HL-60 (cell line): ENCODE measurements around the gene HSPA1A.
A peak's percentile ranks its signal among the peaks of the same experiment; 100 is the strongest.

ENCODE experiments used
- DNase-seq, 2 experiments: peaks; one replicate each; pipeline ENCODE4 v3.0.0-alpha.2; 2010 to 2020; ENCODE audit warnings: low read depth in 1 of 2, low spot score in 1 of 2
- H3K27ac ChIP-seq: fragments of 250-450 bp; sonication (Bioruptor Pico); replicated peaks from 2 replicates; pipeline ENCODE4 v1.5.1; 2020; ENCODE audit warnings: mild to moderate bottlenecking, moderate library complexity
- H3K27me3 ChIP-seq: fragments of 250-450 bp; sonication (Bioruptor Pico); 2 replicates; pipeline ENCODE4 v1.5.1; 2021; ENCODE audit warnings: mild to moderate bottlenecking, moderate library complexity; ENCODE audit not compliant: insufficient read depth, poor library complexity, severe bottlenecking
- H3K4me3 ChIP-seq: replicated peaks from 2 replicates; pipeline ENCODE4 v1.5.1; 2011; ENCODE audit warnings: mild to moderate bottlenecking, control low read depth, low read length; ENCODE audit not compliant: insufficient read depth
- CTCF ChIP-seq: IDR thresholded peaks from one replicate; pipeline ENCODE4 v1.5.1; 2011; ENCODE audit warnings: low read length, control low read depth, inconsistent platforms; ENCODE audit not compliant: insufficient read depth
- GABPA ChIP-seq: IDR thresholded peaks from 2 replicates; pipeline ENCODE4 v1.6.1; 2012; ENCODE audit warnings: low read depth
- POLR2AphosphoS5 ChIP-seq: IDR thresholded peaks from 2 replicates; pipeline ENCODE4 v1.6.1; 2012; ENCODE audit warnings: low read depth
- REST ChIP-seq: IDR thresholded peaks from 2 replicates; pipeline ENCODE4 v1.6.1; 2012; ENCODE audit warnings: low read depth; ENCODE audit not compliant: insufficient replicate concordance
- SPI1 ChIP-seq: IDR thresholded peaks from 2 replicates; pipeline ENCODE4 v1.6.1; 2012; ENCODE audit warnings: low read depth, mild to moderate bottlenecking, borderline replicate concordance

Gene HSPA1A

GRCh38 chr6:31794294-31794865, 21.0 kb upstream of the HSPA1A start:
- DNase-seq, result peak in 1 of 2 experiments; percentile 40
- no peaks in the 10 kb centered on the region for H3K27me3 ChIP-seq
- H3K27ac ChIP-seq, result peak overlapping the region; percentile 91
- peak overlapping the region; percentile 85 for H3K4me3 ChIP-seq
- TF ChIP-seq SPI1, result peak; percentile 20; the same call in 1 of the 2 replicates
- no peak for TF ChIP-seq REST

GRCh38 chr6:31794866-31795615, 20.3 kb upstream of the HSPA1A start:
- H3K27me3 ChIP-seq, result no peaks in the 10 kb centered on the region
- H3K27ac ChIP-seq, result peak overlapping the region; percentile 91
- no peak for TF ChIP-seq SPI1
- peak; percentile 24; the same call in 1 of the 2 replicates for TF ChIP-seq POLR2AphosphoS5
- no peak for TF ChIP-seq CTCF
- H3K4me3 ChIP-seq, result peak overlapping the region; percentile 85
- DNase-seq, result peak in 1 of 2 experiments; percentile 67

- peak within 1 kb of the TSS; percentile 85 for H3K4me3 ChIP-seq
- H3K27ac ChIP-seq, result peak within 1 kb of the TSS; percentile 91
- DNase-seq, result peak; percentile 93 to 96
- no peaks in the 10 kb centered on the region for H3K27me3 ChIP-seq
- TF ChIP-seq CTCF (peak; percentile 57), POLR2AphosphoS5 (peak; percentile 28), REST (peak; percentile 21), SPI1 (peak; percentile 57; the same call in 1 of the 2 replicates), GABPA (no peak)
Observed at GRCh38 chr6:31795616-31796298, 19.6 kb upstream of the HSPA1A start, which contains the start of gene VARS1. Gene VARS1 (minus strand): TSS chr6:31795752. CDS start chr6:31795217, 535 bp downstream.

GRCh38 chr6:31796993-31797385, 18.4 kb upstream of the HSPA1A start:
- DNase-seq, result no peak
- H3K4me3 ChIP-seq, result no peak overlapping the region
- TF ChIP-seq CTCF (no peak), REST (no peak), GABPA (no peak), POLR2AphosphoS5 (no peak), SPI1 (no peak)
- no peaks in the 10 kb centered on the region for H3K27me3 ChIP-seq
- H3K27ac ChIP-seq, result no peak overlapping the region
